WTC11 (cell line): ENCODE measurements around the gene CYP19A1. TPM values are rescaled to one million over a fixed set of nuclear protein-coding genes. Genes with fewer than 3 reads are reported as not detected.

Source experiments
- ATAC-seq: fragments of 200-7000 bp; cut with Tn5 transposase; 2 replicates; pipeline ENCODE4 v1.10.0; 2021; ENCODE audit warnings: mild to moderate bottlenecking, moderate library complexity
- CTCF ChIA-PET: fragments of 300-600 bp; sonication (Branson Sonifier 250); formaldehyde crosslinking; loops from one replicate; lab custom pipeline; 2021; ENCODE audit warnings: antibody characterized with exemption; lab: Charles Lee
- POLR2A ChIA-PET: fragments of 350-600 bp; sonication (Branson Sonifier 250); formaldehyde crosslinking; loops from one replicate; lab custom pipeline; 2021; ENCODE audit warnings: antibody characterized with exemption; lab: Charles Lee
- DNase-seq: peaks from one replicate; pipeline ENCODE4 v3.0.0; 2021; ENCODE audit warnings: low spot score
- H3K27ac Mint-ChIP-seq: 2 replicates; pipeline ENCODE4 v1.8.0; 2021; ENCODE audit warnings: mixed read lengths
- H3K27me3 Mint-ChIP-seq: 2 replicates; pipeline ENCODE4 v1.8.0; 2021; ENCODE audit warnings: low read depth, mild to moderate bottlenecking, moderate library complexity, mixed read lengths
- H3K36me3 Mint-ChIP-seq: 2 replicates; pipeline ENCODE4 v1.8.0; 2021; ENCODE audit warnings: mixed read lengths
- H3K4me1 Mint-ChIP-seq: 2 replicates; pipeline ENCODE4 v1.8.0; 2022; ENCODE audit warnings: mixed read lengths
- H3K4me3 Mint-ChIP-seq: 2 replicates; pipeline ENCODE4 v1.8.0; 2021; ENCODE audit warnings: mild to moderate bottlenecking, moderate library complexity, mixed read lengths
- H3K9me3 Mint-ChIP-seq: 2 replicates; pipeline ENCODE4 v1.8.0; 2021; ENCODE audit warnings: mixed read lengths
- AFF4 ChIP-seq: sonication (generic); formaldehyde crosslinking; IDR thresholded peaks from 2 replicates; pipeline ENCODE4 v1.8.1; 2023; ENCODE audit warnings: mild to moderate bottlenecking, missing genetic modification reagents, borderline replicate concordance
- ATF1 ChIP-seq: sonication (generic); formaldehyde crosslinking; IDR thresholded peaks from 2 replicates; pipeline ENCODE4 v1.8.1; 2023; ENCODE audit warnings: mild to moderate bottlenecking, moderate library complexity, missing genetic modification reagents
- E2F4 ChIP-seq: sonication (generic); formaldehyde crosslinking; IDR thresholded peaks from 2 replicates; pipeline ENCODE4 v1.8.1; 2022; ENCODE audit warnings: low read depth, mild to moderate bottlenecking, moderate library complexity, missing genetic modification reagents, borderline replicate concordance
- EMX1 ChIP-seq: fragments of 250-450 bp; sonication (Bioruptor Pico); IDR thresholded peaks from 2 replicates; pipeline ENCODE4 v1.8.0; 2021; ENCODE audit warnings: mild to moderate bottlenecking
- FOXK1 ChIP-seq: sonication (generic); formaldehyde crosslinking; IDR thresholded peaks from 2 replicates; pipeline ENCODE4 v1.8.0; 2022; ENCODE audit warnings: mild to moderate bottlenecking, moderate library complexity, missing genetic modification reagents
- GABPB1 ChIP-seq: sonication (generic); formaldehyde crosslinking; IDR thresholded peaks from 2 replicates; pipeline ENCODE4 v1.8.1; 2023; ENCODE audit warnings: mild to moderate bottlenecking, missing genetic modification reagents
- JAZF1 ChIP-seq: fragments of 250-450 bp; sonication (Bioruptor Pico); IDR thresholded peaks from 2 replicates; pipeline ENCODE4 v1.9.0; 2021; ENCODE audit warnings: moderate library complexity, mild to moderate bottlenecking, inconsistent platforms
- NR1H2 ChIP-seq: sonication (generic); formaldehyde crosslinking; IDR thresholded peaks from 2 replicates; pipeline ENCODE4 v1.9.0; 2021; ENCODE audit warnings: mild to moderate bottlenecking, moderate library complexity, missing genetic modification reagents
- OVOL2 ChIP-seq: fragments of 250-450 bp; sonication (Bioruptor Pico); IDR thresholded peaks from 2 replicates; pipeline ENCODE4 v1.9.0; 2021; ENCODE audit warnings: mild to moderate bottlenecking, borderline replicate concordance
- PRDM15 ChIP-seq: sonication (generic); formaldehyde crosslinking; IDR thresholded peaks from 2 replicates; pipeline ENCODE4 v1.8.0; 2022; ENCODE audit warnings: missing genetic modification reagents
- ZNF138 ChIP-seq: sonication (generic); formaldehyde crosslinking; conservative IDR thresholded peaks from 2 replicates; pipeline ENCODE4 v1.8.1; 2022; ENCODE audit warnings: mild to moderate bottlenecking, moderate library complexity, missing genetic modification reagents
- ZNF317 ChIP-seq: sonication (generic); formaldehyde crosslinking; IDR thresholded peaks from 2 replicates; pipeline ENCODE4 v1.8.1; 2023; ENCODE audit warnings: low read depth, mild to moderate bottlenecking, moderate library complexity, missing genetic modification reagents, borderline replicate concordance
- ZNF532 ChIP-seq: fragments of 250-450 bp; sonication (Bioruptor Pico); IDR thresholded peaks from 2 replicates; pipeline ENCODE4 v1.9.0; 2021; ENCODE audit warnings: mild to moderate bottlenecking, borderline replicate concordance
- total RNA-seq: library from RNA; stranded (reverse); gene quantifications from 3 replicates; pipeline ENCODE4 v1.2.3, GENCODE V29; 2021

The CYP19A1 gene
- total RNA-seq, 1 experiment from 2014 or later = not detected

- ChIA-PET CTCF (interaction anchor here (0.6 to 2.9 kb wide), 14 partner anchors 8 to 241 kb away, joined by 3 to 103 read pairs (median 20); no protein-coding TSS in a partner anchor), POLR2A (no interaction called here)
- no peaks in the 10 kb centered on the region for H3K27me3 Mint-ChIP-seq
- H3K9me3 Mint-ChIP-seq = no peaks in the 10 kb centered on the region
- no peak overlapping the region for H3K27ac Mint-ChIP-seq
- no peaks in the 10 kb centered on the region for H3K36me3 Mint-ChIP-seq
- TF ChIP-seq GABPB1 (no peak), ZNF317 (no peak), ZNF138 (CRISPR knock-in tag) (no peak), ZNF532 (CRISPR knock-in tag) (no peak), ATF1 (CRISPR knock-in tag) (no peak), E2F4 (CRISPR knock-in tag) (no peak), OVOL2 (no peak), NR1H2 (CRISPR knock-in tag) (no peak), PRDM15 (CRISPR knock-in tag) (no peak), EMX1 (no peak), AFF4 (CRISPR knock-in tag) (no peak), FOXK1 (CRISPR knock-in tag) (no peak), JAZF1 (CRISPR knock-in tag) (no peak)
- H3K4me1 Mint-ChIP-seq = peaks cover 11% of the 10 kb centered on the region
- no peak overlapping the region for H3K4me3 Mint-ChIP-seq
- DNase-seq (no peak), ATAC-seq (no peak)
These were observed 176.7 kb downstream of the CYP19A1 start for GRCh38 chr15:51161491-51162220.
